Esophagus (tissue), 2 donors: Measurements from ENCODE around the gene ROBO2. TPM values are rescaled to one million over a fixed set of nuclear protein-coding genes. Genes with fewer than 3 reads are reported as not detected.

ENCODE experiments used
- H3K27ac ChIP-seq, 2 donors: one replicate each; pipeline ENCODE4 v1.5.1; 2013; ENCODE audit warnings: low read depth in 2 of 2, mild to moderate bottlenecking in 2 of 2, inconsistent platforms in 1 of 2, low read length in 1 of 2, moderate library complexity in 1 of 2
- H3K27me3 ChIP-seq, 2 donors: one replicate each; pipeline ENCODE4 v1.6.1; 2013; ENCODE audit warnings: low read length in 2 of 2, control low read depth in 1 of 2, mild to moderate bottlenecking in 1 of 2; ENCODE audit not compliant: insufficient read depth in 2 of 2, control insufficient read depth in 1 of 2
- H3K36me3 ChIP-seq, 2 donors: one replicate each; pipeline ENCODE4 v1.6.1; 2013; ENCODE audit warnings: low read length in 1 of 2; ENCODE audit not compliant: control insufficient read depth in 2 of 2, insufficient read depth in 2 of 2
- H3K4me1 ChIP-seq, 2 donors: one replicate each; pipeline ENCODE4 v1.6.1; 2013; ENCODE audit warnings: low read length in 1 of 2; ENCODE audit not compliant: control insufficient read depth in 2 of 2, insufficient read depth in 2 of 2
- H3K4me3 ChIP-seq, 2 donors: one replicate each; pipeline ENCODE4 v1.5.1; 2013; ENCODE audit warnings: low read length in 2 of 2, mild to moderate bottlenecking in 2 of 2, low read depth in 1 of 2, moderate library complexity in 1 of 2
- H3K9me3 ChIP-seq, 2 donors: one replicate each; pipeline ENCODE4 v1.6.1; 2013; ENCODE audit warnings: mild to moderate bottlenecking in 2 of 2, low read depth in 1 of 2, low read length in 1 of 2, moderate library complexity in 1 of 2; ENCODE audit not compliant: control insufficient read depth in 2 of 2, insufficient read depth in 1 of 2
- WGBS, 2 donors: extraction: QIAGEN DNeasy Blood & Tissue Kit; methylation state at CpG; one replicate each; pipeline ENCODE4 v1.1.7; 2013; 5-methylcytosine and 5-hydroxymethylcytosine counted together
- polyA plus RNA-seq, 2 donors: library from polyadenylated mRNA; stranded (reverse); fragments of 200-250 nt; gene quantifications; one replicate each; pipeline ENCODE4 v1.2.3, GENCODE V29; 2013
- donor health status: healthy with polysubstance abuse.
- donor health status: Bipolar disorder and iron deficiency.

Gene ROBO2
- polyA plus RNA-seq, 2 donors, result 1.4 to 2.4 TPM

- no peak overlapping the region for H3K27ac ChIP-seq
- H3K27me3 ChIP-seq, result no peaks in the 10 kb centered on the region
- no peaks in the 10 kb centered on the region for H3K9me3 ChIP-seq
- 66 to 69% methylated on average over 4 of the region's 4 CpGs for WGBS, 2 donors
- H3K4me1 ChIP-seq, result no peaks in the 10 kb centered on the region
- no peak overlapping the region for H3K4me3 ChIP-seq
- no peaks in the 10 kb centered on the region for H3K36me3 ChIP-seq
These were observed 243.2 kb downstream of the ROBO2 start for GRCh38 chr3:77283108-77283507.

GRCh38 chr3:77288348-77288747 is 248.4 kb downstream of the ROBO2 start:
- Histone ChIP-seq H3K4me3 (no peak overlapping the region), H3K4me1 (no peaks in the 10 kb centered on the region), H3K27ac (no peak overlapping the region), H3K36me3 (no peaks in the 10 kb centered on the region), H3K27me3 (no peaks in the 10 kb centered on the region), H3K9me3 (no peaks in the 10 kb centered on the region)
- 93% methylated on average over 1 of the region's 1 CpG for WGBS, 2 donors

- no peak overlapping the region for H3K27ac ChIP-seq
- WGBS, 2 donors, result 75 to 76% methylated on average over 5 of the region's 5 CpGs
- no peaks in the 10 kb centered on the region for H3K4me1 ChIP-seq
- H3K9me3 ChIP-seq, result no peaks in the 10 kb centered on the region
- H3K36me3 ChIP-seq, result no peaks in the 10 kb centered on the region
- no peaks in the 10 kb centered on the region for H3K27me3 ChIP-seq
- H3K4me3 ChIP-seq, result no peak overlapping the region
These were observed 256.6 kb downstream of the ROBO2 start for GRCh38 chr3:77296527-77296926.

DNA sequence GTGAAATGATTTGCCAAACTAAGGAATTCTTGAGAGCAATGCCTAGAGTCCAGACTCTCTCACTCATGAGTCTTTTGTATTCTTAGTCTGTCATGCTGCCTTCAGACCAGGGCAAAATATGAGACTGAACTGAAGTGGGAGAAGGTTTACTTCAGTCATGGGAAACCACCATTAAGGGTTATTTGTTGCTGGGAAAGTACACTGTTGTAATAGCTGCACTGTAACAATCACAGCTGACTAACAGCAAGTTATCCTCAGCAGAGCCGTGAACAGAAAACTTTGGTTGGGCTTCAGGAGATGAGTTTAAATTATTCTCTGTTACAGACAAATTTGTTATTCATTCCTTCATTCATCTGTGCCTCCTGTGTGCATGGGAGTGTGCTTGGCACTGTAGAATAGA is 258.5 kb downstream of the ROBO2 start:
- H3K27me3 ChIP-seq, result no peaks in the 10 kb centered on the region
- H3K4me3 ChIP-seq, result no peak overlapping the region
- no peaks in the 10 kb centered on the region for H3K4me1 ChIP-seq
- H3K36me3 ChIP-seq, result no peaks in the 10 kb centered on the region
- no peaks in the 10 kb centered on the region for H3K9me3 ChIP-seq
- no peak overlapping the region for H3K27ac ChIP-seq
- WGBS, 2 donors, result 44 to 68% methylated on average over 1 of the region's 1 CpG

DNA sequence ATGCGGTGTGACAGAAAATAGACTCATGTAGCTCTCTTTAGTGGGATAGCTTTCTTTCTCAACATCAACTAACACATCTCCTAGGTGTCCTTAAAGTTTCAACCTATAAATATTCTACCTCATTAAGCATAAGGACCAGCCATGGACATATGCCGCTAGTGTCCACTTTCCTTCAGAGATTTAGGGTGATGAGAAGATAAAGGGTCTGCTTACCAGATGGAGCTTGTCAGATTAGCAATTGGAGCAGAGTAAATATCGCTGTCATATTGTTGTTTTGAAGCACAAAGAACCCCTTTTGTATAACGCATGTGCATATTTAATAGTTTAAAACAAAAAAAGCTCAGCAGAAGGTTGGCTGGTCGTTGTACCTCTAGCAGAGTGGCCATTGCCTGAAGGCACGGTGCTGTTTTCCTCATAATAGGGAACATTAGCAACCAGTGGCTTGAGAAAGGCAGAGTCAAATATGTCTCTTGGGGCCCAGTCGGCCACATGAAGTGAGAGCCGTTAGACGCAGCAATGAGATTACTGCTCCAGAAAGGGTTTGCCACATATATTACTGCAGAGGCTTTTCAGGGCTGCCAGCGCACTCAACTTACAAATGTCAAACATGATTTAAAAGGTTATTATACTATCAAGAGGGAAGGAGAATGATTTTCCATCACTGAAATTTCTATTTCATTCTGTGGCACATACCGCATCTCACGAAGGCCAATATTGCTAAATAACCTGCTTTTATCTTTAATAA is 264.2 kb downstream of the ROBO2 start:
- no peaks in the 10 kb centered on the region for H3K27me3 ChIP-seq
- no peaks in the 10 kb centered on the region for H3K9me3 ChIP-seq
- whole genome bisulfite sequencing, 2 donors, result 79 to 86% methylated on average over 12 of the region's 12 CpGs
- no peak overlapping the region for H3K4me3 ChIP-seq
- no peak overlapping the region for H3K27ac ChIP-seq
- H3K36me3 ChIP-seq, result no peaks in the 10 kb centered on the region
- H3K4me1 ChIP-seq, result no peaks in the 10 kb centered on the region

- Histone ChIP-seq H3K27ac (no peak overlapping the region), H3K27me3 (no peaks in the 10 kb centered on the region), H3K36me3 (no peaks in the 10 kb centered on the region), H3K4me3 (no peak overlapping the region), H3K9me3 (no peaks in the 10 kb centered on the region), H3K4me1 (no peaks in the 10 kb centered on the region)
- WGBS, 2 donors, result 29 to 76% methylated on average over 3 of the region's 3 CpGs
These were observed 264.8 kb downstream of the ROBO2 start for GRCh38 chr3:77304700-77305021.

- Histone ChIP-seq H3K27me3 (no peaks in the 10 kb centered on the region), H3K9me3 (no peaks in the 10 kb centered on the region), H3K4me1 (no peaks in the 10 kb centered on the region), H3K36me3 (no peaks in the 10 kb centered on the region), H3K4me3 (no peak overlapping the region), H3K27ac (no peak overlapping the region)
These were observed 269.6 kb downstream of the ROBO2 start for GRCh38 chr3:77309460-77309859.

DNA sequence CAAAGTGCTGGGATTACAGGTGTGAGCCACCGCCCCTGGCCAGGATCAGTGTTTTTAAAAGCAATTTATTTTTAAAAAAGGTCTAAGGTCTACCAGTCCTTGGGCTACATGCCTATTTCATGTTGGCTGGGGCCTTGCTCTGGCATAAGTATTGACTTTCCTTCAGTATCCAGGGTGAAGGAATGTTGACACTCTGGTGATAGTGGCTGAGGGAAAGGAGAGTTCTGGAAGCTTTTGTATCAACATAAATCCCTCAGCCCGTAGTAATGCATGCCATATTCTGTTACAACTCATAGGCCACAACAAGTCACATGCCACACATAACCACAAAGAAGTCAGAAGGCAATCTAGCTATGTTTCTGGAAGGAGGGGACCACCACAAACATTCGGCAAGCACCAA is 273.9 kb downstream of the ROBO2 start:
- no peaks in the 10 kb centered on the region for H3K9me3 ChIP-seq
- no peaks in the 10 kb centered on the region for H3K4me1 ChIP-seq
- no peaks in the 10 kb centered on the region for H3K36me3 ChIP-seq
- no peak overlapping the region for H3K4me3 ChIP-seq
- WGBS, 2 donors, result 81 to 85% methylated on average over 3 of the region's 3 CpGs
- no peak overlapping the region for H3K27ac ChIP-seq
- H3K27me3 ChIP-seq, result no peaks in the 10 kb centered on the region

- Histone ChIP-seq H3K4me3 (no peak overlapping the region), H3K9me3 (no peaks in the 10 kb centered on the region), H3K4me1 (no peaks in the 10 kb centered on the region), H3K36me3 (no peaks in the 10 kb centered on the region), H3K27me3 (no peaks in the 10 kb centered on the region), H3K27ac (no peak overlapping the region)
- 39 to 69% methylated on average over 2 of the region's 2 CpGs for WGBS, 2 donors
These were observed 279.8 kb downstream of the ROBO2 start for GRCh38 chr3:77319711-77320110.

DNA sequence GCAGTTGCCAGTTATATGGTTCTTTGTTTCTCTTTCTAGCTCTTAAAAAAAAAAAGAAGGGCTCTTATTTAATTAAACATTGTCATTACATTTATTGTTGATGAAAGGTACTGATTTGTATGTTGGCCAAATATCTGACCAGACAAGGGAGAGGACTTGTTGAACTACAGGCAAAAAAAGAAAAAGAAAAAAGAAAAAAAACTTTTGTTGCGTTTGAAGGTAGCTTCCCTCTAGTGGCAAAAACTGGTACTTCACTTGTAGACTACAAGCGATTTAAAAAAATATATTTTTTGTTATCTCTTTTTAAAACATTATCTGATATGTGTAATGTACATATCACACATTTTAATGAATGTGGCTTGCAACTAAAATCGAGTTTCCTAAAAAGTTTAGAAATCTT is 280.6 kb downstream of the ROBO2 start:
- Histone ChIP-seq H3K27ac (no peak overlapping the region), H3K4me1 (no peaks in the 10 kb centered on the region), H3K27me3 (no peaks in the 10 kb centered on the region), H3K36me3 (no peaks in the 10 kb centered on the region), H3K9me3 (no peaks in the 10 kb centered on the region), H3K4me3 (no peak overlapping the region)
- WGBS, 2 donors, result 19 to 21% methylated on average over 3 of the region's 3 CpGs
